Measurements from ENCODE around the gene FGF16. TPM values are rescaled to one million over a fixed set of nuclear protein-coding genes. Genes with fewer than 3 reads are reported as not detected.

Gene FGF16
- total and polyA plus RNA-seq, 3 donors from 2014 or later: 0.18 to 0.55 (median 0.19) TPM

GRCh38 chrX:77436682-77437081 lies 10.5 kb upstream of the FGF16 start:
- Histone ChIP-seq H3K4me1 (no peaks in the 10 kb centered on the region), H3K36me3 (ENCODE audit: low read depth, missing control alignments) (no peaks in the 10 kb centered on the region), H3K9me3 (no peaks in the 10 kb centered on the region), H3K27me3 (no peaks in the 10 kb centered on the region), H3K4me3 (no peak overlapping the region), H3K27ac (no peak overlapping the region)
- TF ChIP-seq, protein P1, sequence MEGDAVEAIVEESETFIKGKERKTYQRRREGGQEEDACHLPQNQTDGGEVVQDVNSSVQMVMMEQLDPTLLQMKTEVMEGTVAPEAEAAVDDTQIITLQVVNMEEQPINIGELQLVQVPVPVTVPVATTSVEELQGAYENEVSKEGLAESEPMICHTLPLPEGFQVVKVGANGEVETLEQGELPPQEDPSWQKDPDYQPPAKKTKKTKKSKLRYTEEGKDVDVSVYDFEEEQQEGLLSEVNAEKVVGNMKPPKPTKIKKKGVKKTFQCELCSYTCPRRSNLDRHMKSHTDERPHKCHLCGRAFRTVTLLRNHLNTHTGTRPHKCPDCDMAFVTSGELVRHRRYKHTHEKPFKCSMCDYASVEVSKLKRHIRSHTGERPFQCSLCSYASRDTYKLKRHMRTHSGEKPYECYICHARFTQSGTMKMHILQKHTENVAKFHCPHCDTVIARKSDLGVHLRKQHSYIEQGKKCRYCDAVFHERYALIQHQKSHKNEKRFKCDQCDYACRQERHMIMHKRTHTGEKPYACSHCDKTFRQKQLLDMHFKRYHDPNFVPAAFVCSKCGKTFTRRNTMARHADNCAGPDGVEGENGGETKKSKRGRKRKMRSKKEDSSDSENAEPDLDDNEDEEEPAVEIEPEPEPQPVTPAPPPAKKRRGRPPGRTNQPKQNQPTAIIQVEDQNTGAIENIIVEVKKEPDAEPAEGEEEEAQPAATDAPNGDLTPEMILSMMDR (IDR thresholded peaks at IDR 0.05): no peak
- TF ChIP-seq POLR2A (IDR thresholded peaks at IDR 0.05): no peak
- DNase-seq: no peak
- intact Hi-C loops (cut with DNase I; ENCODE audit: low total_unique reads): no loop called here
- 100% methylated on average over 1 of the region's 1 CpG; no CpG with 5 or more reads in 1 of the 2 donors for WGBS, 2 donors

DNA sequence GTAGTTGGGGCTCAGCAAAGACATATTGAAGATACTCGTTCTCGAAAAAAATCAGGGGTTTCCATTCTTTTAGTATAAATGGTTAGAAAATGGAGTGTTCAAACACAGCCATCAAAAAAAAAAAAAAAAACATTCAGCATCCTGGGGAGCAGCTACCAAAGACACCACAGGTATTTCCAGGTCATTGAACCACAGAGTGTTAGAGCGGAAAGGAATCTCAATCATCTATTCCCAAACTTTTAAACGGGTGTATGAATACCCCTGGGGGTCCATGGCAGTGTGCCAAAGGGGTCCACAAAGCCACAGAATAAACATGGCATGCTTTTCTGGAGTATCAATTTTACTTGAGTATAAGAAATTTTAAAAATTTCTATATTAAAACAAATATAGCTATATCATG lies 6.9 kb upstream of the FGF16 start:
- H3K9me3 ChIP-seq: no peaks in the 10 kb centered on the region
- H3K27me3 ChIP-seq: no peaks in the 10 kb centered on the region
- TF ChIP-seq, protein P1 (IDR thresholded peaks at IDR 0.05): no peak
- TF ChIP-seq POLR2A (IDR thresholded peaks at IDR 0.05): no peak
- WGBS, 2 donors: 81 to 84% methylated on average over 4 of the region's 4 CpGs
- intact Hi-C loops (cut with DNase I; ENCODE audit: low total_unique reads): no loop called here
- no peaks in the 10 kb centered on the region for H3K36me3 ChIP-seq (ENCODE audit: low read depth, missing control alignments)
- no peak for DNase-seq
- H3K4me3 ChIP-seq: no peak overlapping the region
- H3K4me1 ChIP-seq: no peaks in the 10 kb centered on the region
- H3K27ac ChIP-seq: no peak overlapping the region

GRCh38 chrX:77441033-77441432 lies 6.2 kb upstream of the FGF16 start:
- WGBS, 2 donors: 100% methylated on average over 1 of the region's 1 CpG; no CpG with 5 or more reads in 1 of the 2 donors
- Histone ChIP-seq H3K4me3 (no peak overlapping the region), H3K4me1 (no peaks in the 10 kb centered on the region), H3K27ac (no peak overlapping the region), H3K36me3 (ENCODE audit: low read depth, missing control alignments) (no peaks in the 10 kb centered on the region), H3K27me3 (no peaks in the 10 kb centered on the region), H3K9me3 (no peaks in the 10 kb centered on the region)
- DNase-seq: no peak
- TF ChIP-seq, protein P1 (IDR thresholded peaks at IDR 0.05): no peak
- no peak for TF ChIP-seq POLR2A (IDR thresholded peaks at IDR 0.05)
- intact Hi-C loops (cut with DNase I; ENCODE audit: low total_unique reads): no loop called here

DNA sequence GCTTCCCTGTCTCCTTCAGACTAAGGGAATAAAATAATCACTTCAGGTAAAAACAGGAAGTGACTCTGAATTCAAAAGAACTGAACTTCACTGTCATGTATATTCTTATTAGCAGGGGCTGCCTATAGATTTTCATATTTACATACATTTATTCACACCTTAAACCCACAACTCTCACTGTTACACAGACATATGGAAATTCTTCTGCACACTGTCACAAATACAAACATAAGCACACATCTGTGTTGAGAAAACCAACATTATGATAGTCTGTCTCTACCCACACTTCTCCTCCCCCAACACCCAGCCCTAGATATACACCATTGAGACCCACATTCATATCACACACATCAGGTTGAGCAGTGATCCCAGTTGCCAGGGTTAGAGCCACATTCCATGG lies 5.7 kb upstream of the FGF16 start:
- Histone ChIP-seq H3K36me3 (ENCODE audit: low read depth, missing control alignments) (no peaks in the 10 kb centered on the region), H3K27me3 (no peaks in the 10 kb centered on the region), H3K4me1 (no peaks in the 10 kb centered on the region), H3K4me3 (no peak overlapping the region), H3K27ac (no peak overlapping the region), H3K9me3 (no peaks in the 10 kb centered on the region)
- intact Hi-C loops (cut with DNase I; ENCODE audit: low total_unique reads): no loop called here
- DNase-seq: no peak
- TF ChIP-seq, protein P1 (IDR thresholded peaks at IDR 0.05): no peak
- TF ChIP-seq POLR2A (IDR thresholded peaks at IDR 0.05): no peak

- WGBS, 2 donors: 90 to 100% methylated on average over 1 of the region's 1 CpG
- TF ChIP-seq, protein P1 (IDR thresholded peaks at IDR 0.05): no peak
- TF ChIP-seq POLR2A (IDR thresholded peaks at IDR 0.05): no peak
Measured at GRCh38 chrX:77442728-77443127, 4.5 kb upstream of the FGF16 start.

More at GRCh38 chrX:77442728-77443127, 4.5 kb upstream of the FGF16 start:
- Histone ChIP-seq H3K9me3 (no peaks in the 10 kb centered on the region), H3K27ac (no peak overlapping the region), H3K4me1 (no peaks in the 10 kb centered on the region), H3K27me3 (no peaks in the 10 kb centered on the region), H3K4me3 (no peak overlapping the region), H3K36me3 (ENCODE audit: low read depth, missing control alignments) (no peaks in the 10 kb centered on the region)
- intact Hi-C loops (cut with DNase I; ENCODE audit: low total_unique reads): no loop called here
- DNase-seq: no peak

All from testis (tissue), 3 donors.